Caco-2 (cell line): ENCODE data around the gene C20orf144. TPM values are rescaled to one million over a fixed set of nuclear protein-coding genes. Genes with fewer than 3 reads are reported as not detected.

Source experiments
- BruUV-seq: library from RNA; stranded (reverse); fragments of 400-500 nt; replicated peaks from 2 replicates; lab custom pipeline; 2021; lab: Mats Ljungman, UMichigan
- CTCF ChIA-PET: fragments of 300-600 bp; sonication (Branson Sonifier 250); formaldehyde crosslinking; loops from one replicate; lab custom pipeline; 2022; ENCODE audit warnings: antibody characterized with exemption; lab: Charles Lee
- POLR2A ChIA-PET: fragments of 300-600 bp; sonication (Branson Sonifier 250); formaldehyde crosslinking; loops from one replicate; lab custom pipeline; 2022; ENCODE audit warnings: antibody characterized with exemption; lab: Charles Lee
- DNase-seq, 2 experiments: peaks; one replicate each; pipeline versions ENCODE4 v3.0.0 to v3.0.0-alpha.2; 2020 to 2022
- H3K27me3 ChIP-seq: replicated peaks from 2 replicates; pipeline ENCODE4 v1.6.0; 2011; ENCODE audit warnings: low read length; ENCODE audit not compliant: control insufficient read depth, insufficient read depth
- H3K36me3 ChIP-seq: 2 replicates; pipeline ENCODE4 v1.5.1; 2011; ENCODE audit warnings: low read length; ENCODE audit not compliant: control insufficient read depth, insufficient read depth
- H3K4me1 ChIP-seq: fragments of 250-450 bp; sonication (Bioruptor Pico); 2 replicates; pipeline ENCODE4 v1.5.1; 2020; ENCODE audit warnings: mild to moderate bottlenecking
- H3K4me3 ChIP-seq: 2 replicates; pipeline ENCODE4 v1.5.1; 2011; ENCODE audit warnings: low read depth, mild to moderate bottlenecking, control low read depth, low read length
- H3K9me3 ChIP-seq: fragments of 250-450 bp; sonication (Bioruptor Pico); 2 replicates; pipeline ENCODE4 v1.5.1; 2020; ENCODE audit warnings: mild to moderate bottlenecking, moderate library complexity
- H3K27ac Mint-ChIP-seq: one replicate; pipeline ENCODE4 v1.8.0; 2022; ENCODE audit warnings: mixed read lengths; ENCODE audit not compliant: unreplicated experiment
- H3K27me3 Mint-ChIP-seq: one replicate; pipeline ENCODE4 v1.8.0; 2022; ENCODE audit warnings: mixed read lengths; ENCODE audit not compliant: insufficient read depth, unreplicated experiment
- H3K36me3 Mint-ChIP-seq: one replicate; pipeline ENCODE4 v1.8.0; 2022; ENCODE audit warnings: mild to moderate bottlenecking, mixed read lengths; ENCODE audit not compliant: insufficient read depth, unreplicated experiment
- H3K4me1 Mint-ChIP-seq: one replicate; pipeline ENCODE4 v1.8.0; 2022; ENCODE audit warnings: low read depth, mixed read lengths; ENCODE audit not compliant: unreplicated experiment
- H3K4me3 Mint-ChIP-seq: one replicate; pipeline ENCODE4 v1.8.0; 2022; ENCODE audit warnings: mild to moderate bottlenecking, moderate library complexity, mixed read lengths; ENCODE audit not compliant: unreplicated experiment
- H3K9me3 Mint-ChIP-seq: one replicate; pipeline ENCODE4 v1.8.0; 2022; ENCODE audit warnings: mixed read lengths; ENCODE audit not compliant: unreplicated experiment
- CTCF ChIP-seq, 2 experiments: fragments of 200-600 bp in 1 of 2; IDR thresholded peaks; 1 replicate in 1 of 2; 2 replicates in 1 of 2; pipeline versions ENCODE4 v1.5.1 to v1.8.0; 2011 to 2022; ENCODE audit warnings: antibody characterized with exemption in 1 of 2, control low read depth in 1 of 2, inconsistent platforms in 1 of 2, low read depth in 1 of 2, low read length in 1 of 2, mild to moderate bottlenecking in 1 of 2, moderate library complexity in 1 of 2; ENCODE audit not compliant: insufficient read depth in 1 of 2, severe bottlenecking in 1 of 2, unreplicated experiment in 1 of 2
- intact Hi-C: fragments of 100-400 bp; cut with micrococcal nuclease; formaldehyde crosslinking; loops from one replicate; pipeline ENCODE4 v1.10.0; 2022; ENCODE audit not compliant: unreplicated experiment
- total RNA-seq: library from RNA; stranded (reverse); gene quantifications from 2 replicates; pipeline ENCODE4 v1.2.3, GENCODE V29; 2022

Gene C20orf144
- total RNA-seq, 1 experiment from 2014 or later, result 0.18 TPM

GRCh38 chr20:33622705-33623365, 39.3 kb upstream of the C20orf144 start:
- H3K4me1 Mint-ChIP-seq, result no peaks in the 10 kb centered on the region
- no peaks in the 10 kb centered on the region for H3K27me3 ChIP-seq
- intact Hi-C loops, result loop anchor here (2.0 kb wide), 1 partner anchor 30 kb away; no protein-coding TSS in a partner anchor
- H3K9me3 ChIP-seq, result no peaks in the 10 kb centered on the region
- ChIA-PET POLR2A (no interaction called here), CTCF (no interaction called here)
- H3K4me3 Mint-ChIP-seq, result no peak overlapping the region
- no peak overlapping the region for H3K27ac Mint-ChIP-seq
- H3K36me3 Mint-ChIP-seq, result peaks cover 36% of the 10 kb centered on the region
- no peak overlapping the region for H3K4me3 ChIP-seq
- no peak for TF ChIP-seq CTCF (IDR thresholded peaks at IDR 0.05; ENCODE audit: insufficient read depth in 1 of 2, low read depth in 1 of 2, low read length in 1 of 2, severe bottlenecking in 1 of 2, unreplicated experiment in 1 of 2)
- no peaks in the 10 kb centered on the region for H3K27me3 Mint-ChIP-seq
- H3K9me3 Mint-ChIP-seq, result no peaks in the 10 kb centered on the region
- no peak for DNase-seq
- BruUV-seq, result no TSS peak
- 0 out of 2 replicates have a peak, but pooled peaks cover 3% of the 10 kb centered on the region for H3K36me3 ChIP-seq
- no peaks in the 10 kb centered on the region for H3K4me1 ChIP-seq

GRCh38 chr20:33624399-33624798, 37.7 kb upstream of the C20orf144 start:
- intact Hi-C loops, result no loop called here
- Mint-ChIP-seq H3K4me3 (no peak overlapping the region), H3K27ac (no peak overlapping the region), H3K9me3 (no peaks in the 10 kb centered on the region), H3K4me1 (no peaks in the 10 kb centered on the region), H3K27me3 (no peaks in the 10 kb centered on the region), H3K36me3 (peaks cover 37% of the 10 kb centered on the region)
- TF ChIP-seq CTCF (IDR thresholded peaks at IDR 0.05; ENCODE audit: insufficient read depth in 1 of 2, low read depth in 1 of 2, low read length in 1 of 2, severe bottlenecking in 1 of 2, unreplicated experiment in 1 of 2), result no peak
- no peak for DNase-seq
- no peaks in the 10 kb centered on the region for H3K9me3 ChIP-seq
- H3K36me3 ChIP-seq, result 0 out of 2 replicates have a peak, but pooled peaks cover 3% of the 10 kb centered on the region
- no peaks in the 10 kb centered on the region for H3K4me1 ChIP-seq
- no TSS peak for BruUV-seq
- ChIA-PET POLR2A (no interaction called here), CTCF (interaction anchor here (0.5 to 0.9 kb wide), 2 partner anchors 64 to 539 kb away, joined by 3 read pairs; no protein-coding TSS in a partner anchor)
- H3K27me3 ChIP-seq, result no peaks in the 10 kb centered on the region
- no peak overlapping the region for H3K4me3 ChIP-seq

- no peaks in the 10 kb centered on the region for H3K4me1 Mint-ChIP-seq
- no TSS peak for BruUV-seq
- no peaks in the 10 kb centered on the region for H3K9me3 ChIP-seq
- no peaks in the 10 kb centered on the region for H3K9me3 Mint-ChIP-seq
- CTCF ChIA-PET, result no interaction called here
- peaks cover 51% of the 10 kb centered on the region for H3K36me3 Mint-ChIP-seq
- intact Hi-C loops, result no loop called here
- no peak for TF ChIP-seq CTCF (IDR thresholded peaks at IDR 0.05; ENCODE audit: insufficient read depth in 1 of 2, low read depth in 1 of 2, low read length in 1 of 2, severe bottlenecking in 1 of 2, unreplicated experiment in 1 of 2)
- 0 out of 2 replicates have a peak, but pooled peaks cover 3% of the 10 kb centered on the region for H3K36me3 ChIP-seq
- H3K27ac Mint-ChIP-seq, result no peak overlapping the region
- no peak overlapping the region for H3K4me3 ChIP-seq
- no peak overlapping the region for H3K4me3 Mint-ChIP-seq
- POLR2A ChIA-PET, result no interaction called here
- H3K27me3 Mint-ChIP-seq, result no peaks in the 10 kb centered on the region
- H3K27me3 ChIP-seq, result no peaks in the 10 kb centered on the region
- H3K4me1 ChIP-seq, result no peaks in the 10 kb centered on the region
- no peak for DNase-seq
Measured at GRCh38 chr20:33626190-33626589, 35.9 kb upstream of the C20orf144 start.
